ENCODE results near the gene UBE2QL1. TPM values are rescaled to one million over a fixed set of nuclear protein-coding genes. Genes with fewer than 3 reads are reported as not detected.

Gene UBE2QL1
- 0.11 to 0.23 TPM (median 0.20 TPM) in 5 replicates for total RNA-seq (2022; extraction: Qiagen RNA extraction; ENCODE audit: low read depth)

GRCh38 chr5:6448622-6449464, at the start of gene UBE2QL1:
Gene UBE2QL1 (plus strand): TSS chr5:6448859. CDS start chr5:6448894, 35 bp downstream.

Other genes with a start within 250 kb of the UBE2QL1 start
- 74.7 to 82.3 TPM (median 75.2 TPM) in 5 replicates for gene MED10, start 70.3 kb upstream of the UBE2QL1 start, total RNA-seq (2022; extraction: Qiagen RNA extraction; ENCODE audit: low read depth)
- 88.2 to 102 TPM (median 96.6 TPM) in 5 replicates for gene NSUN2, start 184.2 kb downstream of the UBE2QL1 start, total RNA-seq (2022; extraction: Qiagen RNA extraction; ENCODE audit: low read depth)
- 17.1 to 31.8 TPM (median 29.1 TPM) in 5 replicates for gene SRD5A1, start 184.6 kb downstream of the UBE2QL1 start, total RNA-seq (2022; extraction: Qiagen RNA extraction; ENCODE audit: low read depth)

Measured in A549 treated with GW870086 at 1 μM for 4 hours (cell line).